ENCODE data around the gene EXOC8. TPM values are rescaled to one million over a fixed set of nuclear protein-coding genes. Genes with fewer than 3 reads are reported as not detected.

EXOC8 gene
- total and polyA plus RNA-seq, 2 of the 8 experiments (the other 6 are each of a cell fraction or from before 2014, with no cell fraction given) = 2.0 to 9.8 TPM

GRCh38 chr1:231340328-231341013 lies 2.8 kb upstream of the EXOC8 start:
- Histone ChIP-seq H2BK20ac (ENCODE audit: low read length) (no peak overlapping the region), H3K27me3 (replicated peaks in 1 of 4; ENCODE audit: control insufficient read depth in 3 of 4, extremely low read depth in 1 of 4, insufficient read depth in 3 of 4, low read length in 3 of 4) (no peaks in the 10 kb centered on the region), H2AK5ac (ENCODE audit: low read depth, low read length) (no peak overlapping the region), H3K23ac (ENCODE audit: insufficient read length) (no peak overlapping the region), H3K18ac (ENCODE audit: extremely low read depth, low read length) (no peak overlapping the region), H3K4me2 (ENCODE audit: insufficient read depth in 1 of 2, low read depth in 2 of 2, low read length in 2 of 2) (no peak overlapping the region; a peak in 1 of 4 replicates), H3K36me3 (ENCODE audit: control insufficient read depth in 2 of 4, insufficient read depth in 4 of 4, low read length in 3 of 4) (peaks cover 0 to 7% (median 3%) of the 10 kb centered on the region in 4 experiments; a peak in 5 of 8 replicates), H4K5ac (ENCODE audit: insufficient read length, low read depth, low read length) (no peak overlapping the region), H4K20me1 (replicated peaks in 1 of 2; ENCODE audit: control insufficient read depth in 1 of 2, insufficient read depth in 2 of 2, low read length in 2 of 2) (peaks cover 4 to 5% of the 10 kb centered on the region in 2 experiments), H2BK12ac (ENCODE audit: low read depth, low read length) (no peak overlapping the region), H2BK15ac (ENCODE audit: low read length) (no peak overlapping the region), H3K9ac (replicated peaks in 1 of 4; ENCODE audit: extremely low read depth in 1 of 4, low read depth in 3 of 4, low read length in 3 of 4) (no peak overlapping the region), H2BK120ac (replicated peaks; ENCODE audit: low read depth, low read length) (no peak overlapping the region), H2AFZ (ENCODE audit: low read length) (no peak overlapping the region), H3K14ac (ENCODE audit: insufficient read length) (no peak overlapping the region), H3K4me3 (ENCODE audit: extremely low read depth in 1 of 4, insufficient read depth in 2 of 4, low read depth in 3 of 4, low read length in 4 of 4) (no peak overlapping the region), H3K4ac (replicated peaks; ENCODE audit: insufficient read length, low read depth, low read length) (no peak overlapping the region), H3K79me1 (ENCODE audit: low read depth, low read length) (peaks cover 11% of the 10 kb centered on the region; the same call in 1 of the 2 replicates), H3K56ac (replicated peaks; ENCODE audit: insufficient read length, low read depth, low read length) (no peak overlapping the region), H3K9me3 (ENCODE audit: insufficient read depth in 2 of 2, low read depth in 1 of 2, low read length in 1 of 2) (no peaks in the 10 kb centered on the region), H3K4me1 (replicated peaks in 1 of 4; ENCODE audit: control insufficient read depth in 3 of 4, insufficient read depth in 4 of 4, low read length in 3 of 4) (peaks cover 6 to 18% (median 8%) of the 10 kb centered on the region in 4 experiments), H3K23me2 (ENCODE audit: low read depth, low read length) (peaks cover 20% of the 10 kb centered on the region), H4K8ac (ENCODE audit: extremely low read depth, insufficient read depth, low read length) (no peak overlapping the region), H4K91ac (replicated peaks; ENCODE audit: insufficient read length, low read length) (no peak overlapping the region), H2BK5ac (ENCODE audit: low read depth, low read length) (no peak overlapping the region), H3K79me2 (ENCODE audit: control insufficient read depth in 1 of 2, insufficient read depth in 2 of 2, low read length in 2 of 2) (peaks cover 12 to 36% of the 10 kb centered on the region in 2 experiments), H3K27ac (ENCODE audit: low read depth, low read length) (no peak overlapping the region)
- ChIA-PET CTCF (ENCODE audit: partially characterized antibody) (interaction anchor here (0.6 kb wide), 1 partner anchor 645 kb away, joined by 5 read pairs; no protein-coding TSS in a partner anchor), POLR2A (ENCODE audit: partially characterized antibody) (interaction anchor here (0.6 kb wide), 1 partner anchor 15 kb away, joined by 4 read pairs; no protein-coding TSS in a partner anchor)
- 94% methylated on average over 6 of the region's 6 CpGs; no CpG with 5 or more reads in 1 of the 2 experiments for WGBS, 2 experiments (ENCODE audit: extremely low coverage in 1 of 2, insufficient coverage in 1 of 2, insufficient read length in 1 of 2, insufficient replicate concordance in 2 of 2, low coverage in 1 of 2, low lambda C conversion rate in 2 of 2, missing lambda C conversion rate in 1 of 2)
- FAIRE-seq (no peak), DNase-seq (ENCODE audit: low read depth in 1 of 2, low spot score in 2 of 2) (no peak)
- TF ChIP-seq NANOG (IDR thresholded peaks at IDR 0.05; ENCODE audit: insufficient read depth, low read depth, low read length, poor library complexity, severe bottlenecking) (no peak), EGR1 (IDR thresholded peaks at IDR 0.05; ENCODE audit: borderline replicate concordance, low read depth, low read length) (no peak), SIRT6 (IDR thresholded peaks at IDR 0.05; ENCODE audit: low read length) (no peak), RAD21 (IDR thresholded peaks at IDR 0.05 in 1 of 2, conservative IDR thresholded peaks at IDR 0.05 in 1 of 2; ENCODE audit: low read depth in 2 of 2, low read length in 2 of 2) (no peak), RNF2 (IDR thresholded peaks at IDR 0.05; ENCODE audit: borderline replicate concordance, low read depth, low read length, missing control alignments, poor library complexity, severe bottlenecking) (no peak), GTF2F1 (IDR thresholded peaks at IDR 0.05; ENCODE audit: borderline replicate concordance, low read depth, low read length) (no peak), SAP30 (IDR thresholded peaks at IDR 0.05; ENCODE audit: insufficient read depth, insufficient replicate concordance, low read length) (no peak), RFX5 (IDR thresholded peaks at IDR 0.05; ENCODE audit: borderline replicate concordance, low read depth, low read length) (no peak)
